Stomach (tissue), 9 donors: ENCODE data around the gene YBEY. TPM values are rescaled to one million over a fixed set of nuclear protein-coding genes. Genes with fewer than 3 reads are reported as not detected.

ENCODE experiments used
- DNase-seq, 2 donors: peaks; one replicate each; pipeline versions ENCODE4 v3.0.0 to v3.0.0-alpha.2; 2013 to 2019
- H3K27ac ChIP-seq, 5 donors: fragments of 200-600 bp in 4 of 5; sonication (generic) in 4 of 5; one replicate each; pipeline ENCODE4 v1.5.1; 2013 to 2019; ENCODE audit warnings: mild to moderate bottlenecking in 1 of 5, moderate library complexity in 1 of 5
- H3K27me3 ChIP-seq, 3 donors: fragments of 200-600 bp; sonication (generic); one replicate each; pipeline ENCODE4 v1.5.1; 2017 to 2019; ENCODE audit warnings: mixed run types in 1 of 3
- H3K36me3 ChIP-seq, 4 donors: fragments of 200-600 bp; sonication (generic); 1 replicate in 3 of 4; 2 replicates in 1 of 4; pipeline ENCODE4 v1.5.1; 2016 to 2019
- H3K4me1 ChIP-seq, 4 donors: fragments of 200-600 bp; sonication (generic); one replicate each; pipeline ENCODE4 v1.5.1; 2016 to 2019
- H3K4me3 ChIP-seq, 4 donors: fragments of 200-600 bp; sonication (generic) in 3 of 4; one replicate each; pipeline ENCODE4 v1.5.1; 2016 to 2019; ENCODE audit warnings: mild to moderate bottlenecking in 1 of 4
- H3K9me3 ChIP-seq, 4 donors: fragments of 200-600 bp; sonication (generic); one replicate each; pipeline ENCODE4 v1.5.1; 2016 to 2019
- CTCF ChIP-seq, 7 experiments: fragments of 450-650 bp in 4 of 7; fragments of 200-600 bp in 3 of 7; sonication (generic) in 3 of 7; IDR thresholded peaks; one replicate each; pipeline ENCODE4 v1.5.1; 2016 to 2019; ENCODE audit warnings: antibody characterized with exemption in 7 of 7, control low read depth in 2 of 7, mild to moderate bottlenecking in 1 of 7
- EP300 ChIP-seq: sonication (generic); formaldehyde crosslinking; IDR thresholded peaks from one replicate; pipeline ENCODE4 v1.6.1; 2017; ENCODE audit warnings: antibody characterized with exemption
- POLR2A ChIP-seq, 4 donors: fragments of 450-650 bp; IDR thresholded peaks; one replicate each; pipeline ENCODE4 v1.6.1; 2016; ENCODE audit warnings: antibody characterized with exemption in 4 of 4, control low read depth in 2 of 4, mild to moderate bottlenecking in 1 of 4, moderate library complexity in 1 of 4
- POLR2AphosphoS5 ChIP-seq, 3 donors: sonication (generic); formaldehyde crosslinking; IDR thresholded peaks; one replicate each; pipeline ENCODE4 v1.6.1; 2016; ENCODE audit warnings: antibody characterized with exemption in 3 of 3
- WGBS, 5 donors: extraction: QIAGEN DNeasy Blood & Tissue Kit in 3 of 5; methylation state at CpG; one replicate each; pipeline versions ENCODE4 v1.1.5 to v1.1.7; 2013 to 2018; 5-methylcytosine and 5-hydroxymethylcytosine counted together
- intact Hi-C: fragments of 100-400 bp; cut with DNase I; formaldehyde crosslinking; loops from one replicate; pipeline ENCODE4 v1.15.1; 2023; ENCODE audit warnings: low total_unique reads
- polyA plus RNA-seq, 3 donors: library from polyadenylated mRNA; stranded (reverse); fragments of 200-250 nt; gene quantifications; one replicate each; pipeline ENCODE4 v1.2.3, GENCODE V29; 2013
- total RNA-seq, 5 donors: library from RNA; depleted of rRNA; stranded (reverse); fragments of >200 nt; gene quantifications; one replicate each; pipeline versions ENCODE4 v1.1.0 to v1.2.3, GENCODE V29; 2014 to 2016
- donor health status: healthy with polysubstance abuse.
- donor health status: Bipolar disorder and iron deficiency.
- donor health status: healthy.

The YBEY gene
- total and polyA plus RNA-seq, 8 donors, result 1.0 to 22.0 (median 12.9) TPM

GRCh38 chr21:46252840-46253239 lies 33.3 kb upstream of the YBEY start:
- Histone ChIP-seq H3K9me3 (no peaks in the 10 kb centered on the region), H3K27me3 (no peaks in the 10 kb centered on the region), H3K4me1 (peaks cover 0 to 5% (median 2%) of the 10 kb centered on the region in 4 donors), H3K36me3 (peaks cover 59 to 100% (median 99%) of the 10 kb centered on the region in 4 donors), H3K4me3 (no peak overlapping the region), H3K27ac (no peak overlapping the region)
- no peak for DNase-seq
- TF ChIP-seq POLR2A (IDR thresholded peaks at IDR 0.05) (no peak), EP300 (no peak), CTCF (IDR thresholded peaks at IDR 0.05) (no peak), POLR2AphosphoS5 (IDR thresholded peaks at IDR 0.05) (no peak)
- 85 to 95% (median 92%) methylated on average over 4 of the region's 4 CpGs for WGBS, 5 donors
- intact Hi-C loops, result no loop called here

- Histone ChIP-seq H3K9me3 (no peaks in the 10 kb centered on the region), H3K4me1 (peaks cover 0 to 5% (median 2%) of the 10 kb centered on the region in 4 donors), H3K27ac (no peak overlapping the region), H3K27me3 (no peaks in the 10 kb centered on the region), H3K36me3 (peaks cover 63 to 100% (median 99%) of the 10 kb centered on the region in 4 donors), H3K4me3 (no peak overlapping the region)
- intact Hi-C loops, result no loop called here
- DNase-seq, result peak in 1 of 2 donors; percentile 26
- WGBS, 5 donors, result 73 to 76% (median 74%) methylated on average over 8 of the region's 8 CpGs
- TF ChIP-seq EP300, result no peak
- TF ChIP-seq POLR2AphosphoS5 (IDR thresholded peaks at IDR 0.05), result no peak
- no peak for TF ChIP-seq CTCF (IDR thresholded peaks at IDR 0.05)
- no peak for TF ChIP-seq POLR2A (IDR thresholded peaks at IDR 0.05)
Measured at GRCh38 chr21:46253610-46254124, 32.5 kb upstream of the YBEY start.

- H3K36me3 ChIP-seq, result peaks cover 70 to 100% (median 99%) of the 10 kb centered on the region in 4 donors
- H3K4me3 ChIP-seq, result no peak overlapping the region
- no peak overlapping the region for H3K27ac ChIP-seq
- H3K4me1 ChIP-seq, result peaks cover 0 to 5% (median 2%) of the 10 kb centered on the region in 4 donors
- no peaks in the 10 kb centered on the region for H3K27me3 ChIP-seq
- intact Hi-C loops, result no loop called here
- WGBS, 5 donors, result 79 to 94% (median 86%) methylated on average over 12 of the region's 12 CpGs
- no peaks in the 10 kb centered on the region for H3K9me3 ChIP-seq
- no peak for TF ChIP-seq POLR2AphosphoS5 (IDR thresholded peaks at IDR 0.05)
- TF ChIP-seq EP300, result no peak
- no peak for TF ChIP-seq CTCF (IDR thresholded peaks at IDR 0.05)
- no peak for TF ChIP-seq POLR2A (IDR thresholded peaks at IDR 0.05)
- no peak for DNase-seq
Measured at GRCh38 chr21:46254208-46254975, 31.8 kb upstream of the YBEY start.

GRCh38 chr21:46255166-46255565 lies 31.0 kb upstream of the YBEY start:
- H3K4me1 ChIP-seq, result peaks cover 0 to 5% (median 2%) of the 10 kb centered on the region in 4 donors
- H3K27me3 ChIP-seq, result no peaks in the 10 kb centered on the region
- 82 to 95% (median 88%) methylated on average over 11 of the region's 11 CpGs for WGBS, 5 donors
- intact Hi-C loops, result no loop called here
- no peak overlapping the region for H3K27ac ChIP-seq
- H3K36me3 ChIP-seq, result peaks cover 71 to 100% (median 99%) of the 10 kb centered on the region in 4 donors
- no peaks in the 10 kb centered on the region for H3K9me3 ChIP-seq
- no peak for DNase-seq
- TF ChIP-seq EP300 (no peak), POLR2AphosphoS5 (IDR thresholded peaks at IDR 0.05) (no peak), POLR2A (IDR thresholded peaks at IDR 0.05) (no peak), CTCF (IDR thresholded peaks at IDR 0.05) (no peak)
- H3K4me3 ChIP-seq, result no peak overlapping the region
